OCI-LY1 (cell line): ENCODE measurements around the gene PALD1.

Source experiments
- H2AFZ ChIP-seq: fragments of 200-600 bp; sonication (generic), shearing (Covaris generic); 2 replicates; pipeline ENCODE4 v1.6.0; 2014; ENCODE audit warnings: antibody characterized with exemption, mild to moderate bottlenecking, low read length
- H3F3A ChIP-seq: fragments of 200-600 bp; sonication (generic), shearing (Covaris generic); 2 replicates; pipeline ENCODE4 v1.6.0; 2014; ENCODE audit warnings: mild to moderate bottlenecking, antibody characterized with exemption, low read length, moderate library complexity; ENCODE audit not compliant: insufficient read depth
- H3K27ac ChIP-seq: fragments of 200-600 bp; sonication (generic); 2 replicates; pipeline ENCODE4 v1.5.1; 2014; ENCODE audit warnings: low read length, mixed run types, mild to moderate bottlenecking, low read depth; ENCODE audit not compliant: poor library complexity, severe bottlenecking
- H3K27me3 ChIP-seq: fragments of 200-600 bp; sonication (generic); 2 replicates; pipeline ENCODE4 v1.6.0; 2014; ENCODE audit warnings: antibody characterized with exemption, mild to moderate bottlenecking, low read length, moderate library complexity; ENCODE audit not compliant: insufficient read depth
- H3K36me3 ChIP-seq: fragments of 200-600 bp; sonication (generic); 2 replicates; pipeline ENCODE4 v1.6.1; 2014; ENCODE audit warnings: mild to moderate bottlenecking, antibody characterized with exemption, low read length, moderate library complexity, mixed read lengths; ENCODE audit not compliant: insufficient read depth
- H3K4me1 ChIP-seq: fragments of 200-600 bp; sonication (generic); 2 replicates; pipeline ENCODE4 v1.5.1; 2014; ENCODE audit warnings: mild to moderate bottlenecking, low read length, moderate library complexity; ENCODE audit not compliant: insufficient read depth, severe bottlenecking
- H3K4me2 ChIP-seq: fragments of 200-600 bp; sonication (generic), shearing (Covaris generic); 2 replicates; pipeline ENCODE4 v1.6.1; 2014; ENCODE audit warnings: low read length
- H3K4me3 ChIP-seq: fragments of 200-600 bp; sonication (generic); 2 replicates; pipeline ENCODE4 v1.5.1; 2014; ENCODE audit warnings: low read length, low read depth, mild to moderate bottlenecking, mixed read lengths; ENCODE audit not compliant: poor library complexity, severe bottlenecking
- H3K79me2 ChIP-seq: fragments of 200-600 bp; shearing (Covaris generic); 2 replicates; pipeline ENCODE4 v1.6.1; 2016; ENCODE audit warnings: mixed run types, low read length, mixed read lengths; ENCODE audit not compliant: insufficient read depth
- H3K9ac ChIP-seq: fragments of 200-600 bp; sonication (generic), shearing (Covaris generic); 2 replicates; pipeline ENCODE4 v1.6.1; 2014; ENCODE audit warnings: mild to moderate bottlenecking, low read length, mixed read lengths
- H3K9me2 ChIP-seq: fragments of 200-600 bp; sonication (generic), shearing (Covaris generic); 2 replicates; pipeline ENCODE4 v1.6.1; 2014; ENCODE audit warnings: low read depth, mild to moderate bottlenecking, low read length, mixed read lengths
- H3K9me3 ChIP-seq: fragments of 200-600 bp; shearing (Covaris generic); 2 replicates; pipeline ENCODE4 v1.6.1; 2014; ENCODE audit warnings: low read length, mixed read lengths
- H4K20me1 ChIP-seq: fragments of 200-600 bp; sonication (generic), shearing (Covaris generic); 2 replicates; pipeline ENCODE4 v1.6.0; 2016; ENCODE audit warnings: mild to moderate bottlenecking, low read length; ENCODE audit not compliant: insufficient read depth
- CTCF ChIP-seq: fragments of 200-600 bp; sonication (generic), shearing (Covaris generic); IDR thresholded peaks from 2 replicates; pipeline ENCODE4 v1.5.1; 2017; ENCODE audit warnings: mild to moderate bottlenecking, antibody characterized with exemption, low read length, moderate library complexity, mixed read lengths
- EZH2 ChIP-seq: fragments of 200-600 bp; sonication (generic), shearing (Covaris generic); IDR thresholded peaks from 2 replicates; pipeline ENCODE4 v1.8.0; 2017; ENCODE audit warnings: borderline replicate concordance, mixed run types, mild to moderate bottlenecking, antibody characterized with exemption, low read length, moderate library complexity, mixed read lengths

Gene PALD1

GRCh38 chr10:70478191-70479164 lies at the start of gene PALD1:
Gene PALD1 (plus strand): TSS chr10:70478767. CDS start chr10:70525952, 47,185 bp downstream.
- Histone ChIP-seq H3K79me2 (peaks cover 28% of the 10 kb centered on the region), H3K36me3 (peaks cover 31% of the 10 kb centered on the region), H3K9ac (peak within 1 kb of the TSS; percentile 94), H3K4me1 (peaks cover 53% of the 10 kb centered on the region), H3K27me3 (no peaks in the 10 kb centered on the region), H3F3A (no peaks in the 10 kb centered on the region), H4K20me1 (no peaks in the 10 kb centered on the region), H2AFZ (no peak within 1 kb of the TSS), H3K4me2 (peak within 1 kb of the TSS; percentile 73), H3K27ac (peak within 1 kb of the TSS; percentile 96), H3K4me3 (peak within 1 kb of the TSS; percentile 91), H3K9me3 (no peaks in the 10 kb centered on the region), H3K9me2 (no peaks in the 10 kb centered on the region)
- TF ChIP-seq CTCF (no peak), EZH2 (no peak)

GRCh38 chr10:70430493-70431445 lies 47.8 kb upstream of the PALD1 start:
- no peaks in the 10 kb centered on the region for H3K27me3 ChIP-seq
- H3K9ac ChIP-seq, result no peak overlapping the region
- no peaks in the 10 kb centered on the region for H3K9me2 ChIP-seq
- H3K79me2 ChIP-seq, result no peaks in the 10 kb centered on the region
- H2AFZ ChIP-seq, result no peak overlapping the region
- no peaks in the 10 kb centered on the region for H3F3A ChIP-seq
- TF ChIP-seq EZH2 (no peak), CTCF (peak; percentile 16; the same call in 1 of the 2 replicates)
- no peak overlapping the region for H3K4me2 ChIP-seq
- no peak overlapping the region for H3K27ac ChIP-seq
- peaks cover 40% of the 10 kb centered on the region; the same call in 1 of the 2 replicates for H3K36me3 ChIP-seq
- H3K9me3 ChIP-seq, result no peaks in the 10 kb centered on the region
- H3K4me1 ChIP-seq, result no peaks in the 10 kb centered on the region
- H4K20me1 ChIP-seq, result no peaks in the 10 kb centered on the region
- H3K4me3 ChIP-seq, result no peak overlapping the region

GRCh38 chr10:70432101-70432500 lies 46.5 kb upstream of the PALD1 start:
- H3K36me3 ChIP-seq, result peaks cover 28% of the 10 kb centered on the region; the same call in 1 of the 2 replicates
- no peaks in the 10 kb centered on the region for H4K20me1 ChIP-seq

More at GRCh38 chr10:70432101-70432500, 46.5 kb upstream of the PALD1 start:
- H3K4me3 ChIP-seq, result no peak overlapping the region
- H3K9me2 ChIP-seq, result no peaks in the 10 kb centered on the region
- H3K4me1 ChIP-seq, result no peaks in the 10 kb centered on the region
- H2AFZ ChIP-seq, result no peak overlapping the region
- no peaks in the 10 kb centered on the region for H3F3A ChIP-seq
- no peak overlapping the region for H3K4me2 ChIP-seq
- H3K79me2 ChIP-seq, result no peaks in the 10 kb centered on the region
- H3K9me3 ChIP-seq, result no peaks in the 10 kb centered on the region
- TF ChIP-seq CTCF (no peak), EZH2 (no peak)
- H3K27ac ChIP-seq, result no peak overlapping the region
- no peaks in the 10 kb centered on the region for H3K27me3 ChIP-seq
- H3K9ac ChIP-seq, result no peak overlapping the region
